NB4 (cell line): ENCODE results near the gene KRTAP26-1.

Experiments
- MAX ChIP-seq: IDR thresholded peaks from 2 replicates; pipeline ENCODE4 v1.6.1; 2011; ENCODE audit warnings: low read depth, low read length
- MYC ChIP-seq: IDR thresholded peaks from 2 replicates; pipeline ENCODE4 v1.6.1; 2011; ENCODE audit warnings: low read depth, low read length

GRCh38 chr21:30340714-30341573, 20.8 kb upstream of the KRTAP26-1 start:
- TF ChIP-seq MYC, result no peak
- TF ChIP-seq MAX, result no peak
